Mesothelial cell of epicardium (in vitro differentiated cells): ENCODE results near the gene ASPG. TPM values are rescaled to one million over a fixed set of nuclear protein-coding genes. Genes with fewer than 3 reads are reported as not detected.

ENCODE experiments used
- DNase-seq, 2 experiments: peaks; one replicate each; pipeline ENCODE4 v3.0.0; 2021; ENCODE audit warnings: low spot score in 2 of 2; ENCODE audit not compliant: unreplicated experiment in 2 of 2
- H3K27ac Mint-ChIP-seq: 2 replicates; pipeline ENCODE4 v1.8.0; 2021; ENCODE audit warnings: mixed read lengths
- H3K27me3 Mint-ChIP-seq: 2 replicates; pipeline ENCODE4 v1.8.0; 2021; ENCODE audit warnings: low read depth, mixed read lengths
- H3K36me3 Mint-ChIP-seq: 2 replicates; pipeline ENCODE4 v1.8.0; 2021; ENCODE audit warnings: mixed read lengths
- H3K4me1 Mint-ChIP-seq: 2 replicates; pipeline ENCODE4 v1.8.0; 2021; ENCODE audit warnings: mixed read lengths
- H3K4me3 Mint-ChIP-seq: 2 replicates; pipeline ENCODE4 v1.8.0; 2021; ENCODE audit warnings: mild to moderate bottlenecking, moderate library complexity, mixed read lengths
- H3K9me3 Mint-ChIP-seq: 2 replicates; pipeline ENCODE4 v1.8.0; 2021; ENCODE audit warnings: mixed read lengths
- total RNA-seq: library from RNA; stranded (reverse); gene quantifications from 3 replicates; pipeline ENCODE4 v1.2.1, GENCODE V29; 2021
- TF ChIP-seq, protein P1 (sequence below): fragments of 200-600 bp; sonication (generic); IDR thresholded peaks from one replicate; pipeline ENCODE4 v1.5.0; 2021; ENCODE audit warnings: antibody characterized with exemption; ENCODE audit not compliant: unreplicated experiment

The ASPG gene
- total RNA-seq, 1 donor from 2014 or later = 3.3 TPM

DNA sequence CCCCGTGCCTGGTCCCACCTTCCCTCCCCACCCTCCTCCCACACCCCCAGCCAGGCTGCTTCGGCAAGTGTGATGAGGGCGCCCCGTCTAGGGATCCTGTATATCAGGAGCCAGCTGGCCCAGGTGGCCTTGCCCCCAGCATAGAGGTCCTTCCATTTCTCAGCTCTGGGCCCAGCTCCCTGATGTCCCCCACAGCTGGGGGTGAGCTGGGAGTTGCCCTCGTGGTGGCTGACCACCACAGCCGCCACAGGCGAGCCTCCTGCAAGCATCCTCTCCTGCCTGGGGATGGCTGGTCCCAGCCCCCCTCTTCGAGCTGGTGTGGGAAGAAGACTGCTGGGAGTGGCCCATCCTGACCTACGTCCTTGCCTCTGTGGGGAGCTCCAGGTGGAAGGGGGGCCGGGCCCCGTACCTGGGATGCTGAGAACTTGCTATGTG, 7.4 kb downstream of the ASPG start:
- TF ChIP-seq, protein P1, sequence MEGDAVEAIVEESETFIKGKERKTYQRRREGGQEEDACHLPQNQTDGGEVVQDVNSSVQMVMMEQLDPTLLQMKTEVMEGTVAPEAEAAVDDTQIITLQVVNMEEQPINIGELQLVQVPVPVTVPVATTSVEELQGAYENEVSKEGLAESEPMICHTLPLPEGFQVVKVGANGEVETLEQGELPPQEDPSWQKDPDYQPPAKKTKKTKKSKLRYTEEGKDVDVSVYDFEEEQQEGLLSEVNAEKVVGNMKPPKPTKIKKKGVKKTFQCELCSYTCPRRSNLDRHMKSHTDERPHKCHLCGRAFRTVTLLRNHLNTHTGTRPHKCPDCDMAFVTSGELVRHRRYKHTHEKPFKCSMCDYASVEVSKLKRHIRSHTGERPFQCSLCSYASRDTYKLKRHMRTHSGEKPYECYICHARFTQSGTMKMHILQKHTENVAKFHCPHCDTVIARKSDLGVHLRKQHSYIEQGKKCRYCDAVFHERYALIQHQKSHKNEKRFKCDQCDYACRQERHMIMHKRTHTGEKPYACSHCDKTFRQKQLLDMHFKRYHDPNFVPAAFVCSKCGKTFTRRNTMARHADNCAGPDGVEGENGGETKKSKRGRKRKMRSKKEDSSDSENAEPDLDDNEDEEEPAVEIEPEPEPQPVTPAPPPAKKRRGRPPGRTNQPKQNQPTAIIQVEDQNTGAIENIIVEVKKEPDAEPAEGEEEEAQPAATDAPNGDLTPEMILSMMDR = no peak
- peaks cover 6% of the 10 kb centered on the region for H3K4me1 Mint-ChIP-seq
- H3K9me3 Mint-ChIP-seq = no peaks in the 10 kb centered on the region
- DNase-seq = no peak
- no peaks in the 10 kb centered on the region for H3K36me3 Mint-ChIP-seq
- H3K27ac Mint-ChIP-seq = no peak overlapping the region
- H3K4me3 Mint-ChIP-seq = no peak overlapping the region
- H3K27me3 Mint-ChIP-seq = peaks cover 14% of the 10 kb centered on the region

DNA sequence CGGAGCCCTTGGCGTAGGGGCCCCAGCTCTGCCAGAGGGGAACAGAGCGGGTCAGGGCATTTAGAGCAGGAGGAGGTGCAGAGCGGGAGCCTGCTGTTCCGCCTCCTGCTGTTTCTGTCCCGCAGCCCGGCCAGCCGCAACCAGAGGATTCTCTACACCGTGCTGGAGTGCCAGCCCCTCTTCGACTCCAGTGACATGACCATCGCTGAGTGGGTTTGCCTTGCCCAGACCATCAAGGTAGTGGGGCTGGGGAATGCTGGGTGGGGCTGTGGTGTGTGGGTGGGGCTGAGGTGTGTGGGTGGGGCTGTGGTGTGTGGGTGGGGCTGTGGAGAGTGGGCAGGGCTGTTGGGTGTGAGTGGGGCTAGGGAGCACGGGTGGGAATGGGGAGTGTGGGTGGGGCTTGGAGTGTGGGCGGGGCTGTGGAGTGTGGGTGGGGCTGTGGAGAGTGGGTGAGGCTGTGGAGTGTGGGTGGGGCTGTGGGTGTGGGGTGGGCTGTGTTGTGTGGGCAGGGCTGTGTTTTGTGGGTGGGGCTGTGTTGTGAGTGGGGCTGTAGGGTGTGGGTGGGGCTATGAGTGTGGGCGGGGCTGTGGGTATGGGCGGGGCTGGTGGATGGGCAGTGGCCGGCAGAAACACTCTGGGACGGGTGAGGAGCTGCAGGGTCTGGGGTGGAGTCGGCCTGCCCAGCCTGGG, 8.0 kb downstream of the ASPG start:
- no peak for DNase-seq
- H3K9me3 Mint-ChIP-seq = no peaks in the 10 kb centered on the region

DNA sequence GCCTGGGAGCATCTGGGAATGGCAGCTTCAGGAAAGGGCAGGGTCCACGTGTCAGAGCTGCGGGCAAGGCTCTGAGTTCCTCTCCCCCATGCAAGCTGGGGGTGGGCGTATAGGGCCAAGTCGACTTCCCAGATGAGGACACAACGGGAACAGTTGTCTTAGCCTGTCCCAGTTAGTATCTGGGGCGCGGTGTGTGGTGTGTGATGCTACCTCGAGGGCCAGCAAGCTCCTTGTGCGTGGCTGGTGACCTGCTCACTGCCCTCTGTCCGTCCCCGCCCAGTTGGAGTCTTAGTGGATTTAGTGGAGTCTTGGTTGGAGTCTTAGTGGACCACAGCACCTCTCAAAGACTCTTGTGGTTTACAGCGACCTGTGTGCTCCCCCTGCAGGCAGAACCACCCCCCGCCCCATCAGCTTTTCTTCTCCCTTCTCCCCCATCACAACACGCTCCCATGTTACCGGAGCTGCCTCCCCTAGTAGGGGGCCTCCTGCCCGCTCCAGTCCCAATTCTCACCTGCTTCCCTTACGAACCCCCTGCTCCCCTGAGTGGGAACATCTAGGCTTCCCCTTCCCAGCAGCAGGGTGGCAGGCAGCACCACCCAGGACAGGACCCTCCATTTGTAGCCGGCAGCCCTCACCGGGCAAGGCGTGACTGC, 8.7 kb downstream of the ASPG start:
- H3K27me3 Mint-ChIP-seq = peaks cover 16% of the 10 kb centered on the region
- TF ChIP-seq, protein P1 = no peak
- no peaks in the 10 kb centered on the region for H3K9me3 Mint-ChIP-seq
- no peak overlapping the region for H3K4me3 Mint-ChIP-seq
- no peaks in the 10 kb centered on the region for H3K36me3 Mint-ChIP-seq
- H3K27ac Mint-ChIP-seq = no peak overlapping the region
- no peak for DNase-seq
- peaks cover 6% of the 10 kb centered on the region for H3K4me1 Mint-ChIP-seq

More for the DNA sequence above, 8.0 kb downstream of the ASPG start:
- H3K4me3 Mint-ChIP-seq = no peak overlapping the region
- H3K36me3 Mint-ChIP-seq = no peaks in the 10 kb centered on the region
- peaks cover 16% of the 10 kb centered on the region for H3K27me3 Mint-ChIP-seq
- no peak overlapping the region for H3K27ac Mint-ChIP-seq
- peaks cover 6% of the 10 kb centered on the region for H3K4me1 Mint-ChIP-seq
- TF ChIP-seq, protein P1 = no peak

DNA sequence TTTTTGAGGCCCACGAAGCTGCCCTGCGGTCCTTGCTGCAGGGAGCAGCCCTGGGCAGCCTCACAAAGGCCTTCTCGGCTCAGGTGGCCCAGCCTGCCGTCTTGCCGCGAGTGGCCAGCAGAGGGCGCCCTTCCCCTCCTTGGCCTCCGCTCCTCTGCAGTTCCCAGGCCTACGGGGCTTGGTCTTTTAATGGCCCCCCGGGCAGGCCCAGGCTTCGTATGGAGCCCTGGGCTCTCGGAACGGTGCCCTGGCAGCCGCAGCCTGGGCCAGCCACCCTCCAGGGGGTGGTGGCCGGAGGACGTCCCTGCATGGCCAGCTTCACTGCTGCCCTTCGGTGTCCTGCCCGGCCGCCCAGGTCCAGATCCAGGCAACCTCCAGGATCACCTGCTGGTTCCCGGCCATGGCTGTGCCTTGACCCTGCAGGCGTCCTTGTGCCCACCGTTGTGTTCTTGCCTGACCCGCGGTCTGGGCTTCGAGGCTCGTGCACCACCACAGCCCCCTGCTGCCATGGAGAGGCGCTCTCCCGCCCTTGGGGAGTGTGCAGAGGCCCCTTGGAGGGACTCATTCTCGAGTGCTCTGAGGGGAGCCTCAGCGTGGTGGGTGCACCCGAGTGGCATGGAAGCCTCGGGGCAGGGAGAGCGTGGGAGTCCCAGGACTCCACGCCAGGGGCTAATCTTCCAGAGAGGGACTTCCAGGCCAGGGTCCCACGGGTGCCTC, 9.4 kb downstream of the ASPG start:
- no peaks in the 10 kb centered on the region for H3K9me3 Mint-ChIP-seq
- H3K27me3 Mint-ChIP-seq = peaks cover 16% of the 10 kb centered on the region
- H3K4me3 Mint-ChIP-seq = no peak overlapping the region
- peaks cover 6% of the 10 kb centered on the region for H3K4me1 Mint-ChIP-seq
- H3K27ac Mint-ChIP-seq = no peak overlapping the region
- no peaks in the 10 kb centered on the region for H3K36me3 Mint-ChIP-seq
- TF ChIP-seq, protein P1 = peak; percentile 100
- DNase-seq = peak; percentile 73 to 94

DNA sequence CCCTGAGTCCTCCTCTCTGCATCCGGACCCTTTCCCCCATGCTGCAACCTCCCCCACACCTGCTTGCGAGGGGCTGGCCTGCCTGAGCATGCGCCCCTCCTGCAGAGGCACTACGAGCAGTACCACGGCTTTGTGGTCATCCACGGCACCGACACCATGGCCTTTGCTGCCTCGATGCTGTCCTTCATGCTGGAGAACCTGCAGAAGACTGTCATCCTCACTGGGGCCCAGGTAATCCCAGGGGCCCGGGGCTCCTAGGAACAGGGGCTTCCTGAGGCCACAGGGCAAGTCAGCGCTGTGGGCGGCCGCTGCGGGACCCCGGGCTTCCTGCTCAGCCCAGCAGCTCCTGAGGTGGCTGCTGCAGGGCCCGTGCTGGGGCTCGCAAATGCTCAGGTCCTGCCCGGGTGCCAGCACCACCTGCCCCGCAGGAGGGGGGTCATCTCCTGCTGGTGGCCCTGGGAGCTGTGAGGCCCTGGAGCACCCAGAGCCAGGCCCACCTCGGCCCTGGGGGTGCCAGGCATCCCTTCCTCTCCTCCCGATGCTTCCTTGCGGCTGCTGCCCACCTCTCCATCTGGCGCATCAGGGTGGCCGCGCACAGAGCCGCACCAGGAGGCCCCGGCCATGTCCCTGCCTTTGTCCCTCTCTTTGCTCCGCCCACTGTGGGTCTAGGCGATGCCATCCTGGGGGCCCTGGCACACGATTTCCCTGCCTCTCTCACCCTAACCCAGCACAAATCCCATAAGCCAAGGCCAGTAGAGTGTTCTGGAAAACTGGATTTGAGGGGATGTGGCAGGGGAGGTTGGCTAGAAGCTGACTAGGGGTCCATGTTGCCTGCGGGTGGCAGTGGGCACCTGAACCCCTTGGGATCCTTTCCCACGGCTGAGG, 10.2 kb downstream of the ASPG start:
- Mint-ChIP-seq H3K4me1 (peaks cover 13% of the 10 kb centered on the region), H3K9me3 (no peaks in the 10 kb centered on the region), H3K4me3 (no peak overlapping the region), H3K27ac (no peak overlapping the region), H3K27me3 (peaks cover 16% of the 10 kb centered on the region), H3K36me3 (no peaks in the 10 kb centered on the region)
- no peak for DNase-seq
- TF ChIP-seq, protein P1 = no peak
